Measurements from ENCODE around the gene PCGF2. TPM values are rescaled to one million over a fixed set of nuclear protein-coding genes. Genes with fewer than 3 reads are reported as not detected.

PCGF2 gene
- total and polyA plus RNA-seq, 9 of the 15 experiments (the other 6 are each of a cell fraction or from before 2014, with no cell fraction given) = 1.3 to 33.4 (median 7.0) TPM

- CTCF ChIA-PET (ENCODE audit: low intra/inter-chr PET ratio) = no interaction called here
- BruUV-seq (replicated peaks) = no TSS peak
These were observed 38.9 kb downstream of the PCGF2 start for GRCh38 chr17:38709104-38709820.

More at GRCh38 chr17:38709104-38709820, 38.9 kb downstream of the PCGF2 start:
- no peak overlapping the region for H3K27ac ChIP-seq (ENCODE audit: extremely low read depth, low read depth, low read length)
- FAIRE-seq (no peak), ATAC-seq (no peak), DNase-seq (ENCODE audit: extremely low read depth in 1 of 4, low spot score in 3 of 4) (no peak)
- no peak overlapping the region for H2AFZ ChIP-seq (ENCODE audit: low read depth, low read length)
- no peaks in the 10 kb centered on the region for H3K27me3 ChIP-seq (ENCODE audit: control insufficient read depth in 2 of 2, insufficient read depth in 2 of 2, low read length in 2 of 2)
- peak overlapping the region in 1 of 2 experiments; percentile 70; a peak in 2 of 4 replicates for H3K9ac ChIP-seq (ENCODE audit: insufficient read depth in 1 of 2, low read depth in 2 of 2, low read length in 2 of 2)
- no peak overlapping the region for H3K4me3 ChIP-seq
- peaks cover 8% of the 10 kb centered on the region; the same call in 1 of the 2 replicates for H4K20me1 ChIP-seq (replicated peaks; ENCODE audit: control insufficient read depth, insufficient read depth, low read length)
- peaks cover 4% of the 10 kb centered on the region for H3K9me1 ChIP-seq (ENCODE audit: control insufficient read depth, insufficient read depth, low read length)
- H3K9me3 ChIP-seq (replicated peaks; ENCODE audit: control insufficient read depth, insufficient read depth, low read depth, low read length) = no peaks in the 10 kb centered on the region
- peaks cover 69% of the 10 kb centered on the region; the same call in 2 of the 3 replicates for H3K36me3 ChIP-seq (ENCODE audit: control insufficient read depth, insufficient read depth, low read length)
- H3K4me1 ChIP-seq (replicated peaks in 1 of 2; ENCODE audit: control insufficient read depth in 2 of 2, insufficient read depth in 2 of 2, low read length in 2 of 2) = peaks cover 35 to 65% of the 10 kb centered on the region in 2 experiments
- WGBS (ENCODE audit: insufficient coverage, low coverage, missing lambda C conversion rate) = 94% methylated on average over 12 of the region's 18 CpGs
- H3K79me2 ChIP-seq (ENCODE audit: control insufficient read depth, insufficient read depth, low read length) = peaks cover 34% of the 10 kb centered on the region
- POLR2A ChIA-PET = interaction anchor here (0.6 to 3.5 kb wide), 5 partner anchors 9 to 320 kb away, joined by 3 to 30 read pairs (median 3); no protein-coding TSS in a partner anchor
- in situ Hi-C loops (cut with MboI) = no loop called here
- no peak for TF ChIP-seq SNIP1 (IDR thresholded peaks at IDR 0.05; ENCODE audit: low read depth)
- TF ChIP-seq PML (IDR thresholded peaks at IDR 0.05; ENCODE audit: low read length) = no peak
- TF ChIP-seq POLR2G (IDR thresholded peaks at IDR 0.05; ENCODE audit: low read depth, low read length) = peak; percentile 41; the same call in 1 of the 2 replicates
- TF ChIP-seq, protein P1, sequence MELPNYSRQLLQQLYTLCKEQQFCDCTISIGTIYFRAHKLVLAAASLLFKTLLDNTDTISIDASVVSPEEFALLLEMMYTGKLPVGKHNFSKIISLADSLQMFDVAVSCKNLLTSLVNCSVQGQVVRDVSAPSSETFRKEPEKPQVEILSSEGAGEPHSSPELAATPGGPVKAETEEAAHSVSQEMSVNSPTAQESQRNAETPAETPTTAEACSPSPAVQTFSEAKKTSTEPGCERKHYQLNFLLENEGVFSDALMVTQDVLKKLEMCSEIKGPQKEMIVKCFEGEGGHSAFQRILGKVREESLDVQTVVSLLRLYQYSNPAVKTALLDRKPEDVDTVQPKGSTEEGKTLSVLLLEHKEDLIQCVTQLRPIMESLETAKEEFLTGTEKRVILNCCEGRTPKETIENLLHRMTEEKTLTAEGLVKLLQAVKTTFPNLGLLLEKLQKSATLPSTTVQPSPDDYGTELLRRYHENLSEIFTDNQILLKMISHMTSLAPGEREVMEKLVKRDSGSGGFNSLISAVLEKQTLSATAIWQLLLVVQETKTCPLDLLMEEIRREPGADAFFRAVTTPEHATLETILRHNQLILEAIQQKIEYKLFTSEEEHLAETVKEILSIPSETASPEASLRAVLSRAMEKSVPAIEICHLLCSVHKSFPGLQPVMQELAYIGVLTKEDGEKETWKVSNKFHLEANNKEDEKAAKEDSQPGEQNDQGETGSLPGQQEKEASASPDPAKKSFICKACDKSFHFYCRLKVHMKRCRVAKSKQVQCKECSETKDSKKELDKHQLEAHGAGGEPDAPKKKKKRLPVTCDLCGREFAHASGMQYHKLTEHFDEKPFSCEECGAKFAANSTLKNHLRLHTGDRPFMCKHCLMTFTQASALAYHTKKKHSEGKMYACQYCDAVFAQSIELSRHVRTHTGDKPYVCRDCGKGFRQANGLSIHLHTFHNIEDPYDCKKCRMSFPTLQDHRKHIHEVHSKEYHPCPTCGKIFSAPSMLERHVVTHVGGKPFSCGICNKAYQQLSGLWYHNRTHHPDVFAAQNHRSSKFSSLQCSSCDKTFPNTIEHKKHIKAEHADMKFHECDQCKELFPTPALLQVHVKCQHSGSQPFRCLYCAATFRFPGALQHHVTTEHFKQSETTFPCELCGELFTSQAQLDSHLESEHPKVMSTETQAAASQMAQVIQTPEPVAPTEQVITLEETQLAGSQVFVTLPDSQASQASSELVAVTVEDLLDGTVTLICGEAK (IDR thresholded peaks at IDR 0.05) = no peak
- TF ChIP-seq, protein P1 (CRISPR knock-in tag; IDR thresholded peaks at IDR 0.05) = no peak
- no peak for TF ChIP-seq ARID1B (IDR thresholded peaks at IDR 0.05)
- intact Hi-C loops (cut with micrococcal nuclease) = no loop called here
- no peak overlapping the region for H3K4me2 ChIP-seq (ENCODE audit: insufficient read depth, low read length)

Measured in K562 (cell line).